NK-92 treated with Interleukin-12 subunit alpha and Interleukin-12 subunit beta, amount 100 ng/mL, for 24 hours (cell line): ENCODE results near the gene OPRD1.
"Not testable (repeated sequence)": the region's sequence is repeated elsewhere in the genome, so short reads cannot be mapped to it uniquely, and the experiment has no call there.

ENCODE experiments used
- DNase-seq: peaks from one replicate; lab custom pipeline; 2025; lab: John Stamatoyannopoulos, UW

Gene OPRD1

GRCh38 chr1:28845786-28846543 is 34.0 kb downstream of the OPRD1 start:
- DNase-seq: no peak

GRCh38 chr1:28847207-28847606 is 35.2 kb downstream of the OPRD1 start:
- not testable (repeated sequence) for DNase-seq

DNA sequence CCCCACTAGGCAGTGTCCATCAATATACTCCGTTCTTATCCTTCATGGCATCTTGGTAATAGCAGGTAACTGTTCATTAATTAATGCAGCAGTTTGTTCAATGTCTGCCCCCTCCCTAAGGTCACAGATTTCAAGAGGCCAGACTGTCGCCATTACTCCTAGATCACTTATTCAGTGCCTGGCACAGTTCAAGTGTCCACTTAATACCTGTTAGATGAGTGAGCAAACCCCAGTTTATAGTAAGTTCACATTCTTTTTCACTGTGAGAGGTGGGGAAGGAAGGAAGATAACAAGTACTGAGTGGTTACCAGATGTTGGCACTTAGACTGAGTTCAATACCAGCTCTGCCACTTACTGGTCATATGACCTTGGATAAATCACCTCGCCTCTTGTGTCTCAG is 36.4 kb downstream of the OPRD1 start:
- no peak for DNase-seq

GRCh38 chr1:28853093-28853742 is 41.2 kb downstream of the OPRD1 start:
- DNase-seq: no peak

GRCh38 chr1:28854406-28854805 is 42.4 kb downstream of the OPRD1 start:
- not testable (repeated sequence) for DNase-seq

DNA sequence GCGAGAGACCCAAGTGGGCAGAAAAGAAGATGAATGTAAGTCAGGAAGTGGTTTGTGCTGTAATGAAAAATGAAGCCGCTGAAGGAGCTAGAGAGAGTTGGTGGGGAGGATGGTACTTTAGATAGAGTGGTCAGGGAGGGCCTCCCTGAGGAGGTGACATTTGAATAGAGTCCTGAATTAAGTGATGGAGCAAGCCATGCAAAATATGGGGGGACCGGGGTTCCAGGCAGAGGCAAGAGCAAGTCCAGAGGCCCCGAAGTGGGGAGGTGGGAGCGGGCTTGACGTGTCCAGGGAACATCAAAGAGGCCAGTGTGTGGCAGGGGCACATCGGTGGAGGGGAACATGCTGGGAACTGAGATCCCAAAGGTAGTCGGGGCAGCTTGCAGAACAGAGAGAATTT is 43.1 kb downstream of the OPRD1 start:
- DNase-seq: no peak

- DNase-seq: no peak
Observed at GRCh38 chr1:28855469-28855951, 43.5 kb downstream of the OPRD1 start.

DNA sequence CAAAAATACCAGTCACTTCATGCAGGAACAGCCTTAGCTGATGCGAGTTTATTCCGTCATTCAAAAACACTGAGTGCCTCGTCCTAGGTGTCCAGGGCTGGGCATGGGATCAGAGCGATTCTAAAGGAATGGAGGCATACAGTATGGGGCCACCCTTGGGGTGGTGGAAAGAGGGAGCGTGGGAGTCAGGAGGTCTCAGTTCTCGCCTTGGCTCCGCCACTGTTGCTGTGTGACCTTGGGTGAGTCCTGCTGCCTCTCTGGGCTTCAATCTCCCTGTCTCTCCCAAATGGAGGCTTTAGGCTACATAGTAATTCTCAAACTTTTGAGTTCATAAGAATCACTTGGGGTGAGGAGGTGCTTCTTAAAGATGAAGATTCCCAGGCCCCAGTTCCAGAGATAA is 44.0 kb downstream of the OPRD1 start:
- DNase-seq: no peak

- no peak for DNase-seq
Observed at GRCh38 chr1:28860332-28861073, 48.5 kb downstream of the OPRD1 start.

GRCh38 chr1:28862571-28863403 is 50.8 kb downstream of the OPRD1 start:
- DNase-seq: no peak

GRCh38 chr1:28864695-28865094 is 52.7 kb downstream of the OPRD1 start:
- DNase-seq: no peak

GRCh38 chr1:28865997-28866650 is 54.2 kb downstream of the OPRD1 start:
- DNase-seq: no peak

DNA sequence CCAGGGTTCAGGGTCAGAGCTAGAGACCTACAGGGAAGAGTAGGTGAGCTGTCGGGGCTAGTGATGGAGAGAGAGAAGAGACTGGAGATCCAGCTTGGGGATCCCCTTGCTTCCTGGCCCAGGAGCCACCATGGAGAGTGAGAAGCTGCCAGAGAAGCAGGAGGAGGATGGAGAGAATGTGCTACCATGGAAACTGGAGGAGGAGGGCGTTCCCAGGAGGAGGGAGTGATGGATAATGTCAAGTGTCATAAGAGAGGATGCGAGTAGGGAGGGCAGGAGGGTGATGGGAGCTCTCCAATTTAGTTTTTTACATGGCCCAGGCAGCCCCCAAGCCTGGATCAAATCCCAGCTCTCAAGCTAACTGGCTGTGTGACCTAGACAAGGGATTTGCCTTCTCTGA is 55.9 kb downstream of the OPRD1 start:
- DNase-seq: no peak

DNA sequence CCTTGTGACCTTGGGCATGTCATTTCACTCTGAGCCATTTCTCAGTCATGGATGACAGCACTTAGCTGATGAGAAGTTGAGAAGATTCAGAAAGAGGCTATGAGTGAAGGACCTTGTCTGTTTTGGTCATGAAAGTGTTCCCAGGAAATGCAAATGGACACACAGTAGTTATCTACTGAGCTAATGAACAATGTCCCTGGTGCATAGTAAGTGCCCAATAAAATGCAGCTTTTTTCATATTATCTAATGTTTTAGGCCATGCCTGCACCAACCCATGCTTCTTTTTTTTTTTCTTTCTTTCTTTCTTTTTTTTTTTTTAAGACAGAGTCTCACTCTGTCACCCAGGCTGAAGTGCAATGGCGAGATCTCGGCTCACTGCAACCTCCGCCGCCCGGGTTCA is 58.0 kb downstream of the OPRD1 start:
- no peak for DNase-seq

- DNase-seq: no peak
Observed at GRCh38 chr1:28871631-28872401, 59.8 kb downstream of the OPRD1 start.

- DNase-seq: not testable (repeated sequence)
Observed at GRCh38 chr1:28875134-28875533, 63.2 kb downstream of the OPRD1 start.

GRCh38 chr1:28877132-28877781 is 65.3 kb downstream of the OPRD1 start:
- DNase-seq: peak; percentile 49

DNA sequence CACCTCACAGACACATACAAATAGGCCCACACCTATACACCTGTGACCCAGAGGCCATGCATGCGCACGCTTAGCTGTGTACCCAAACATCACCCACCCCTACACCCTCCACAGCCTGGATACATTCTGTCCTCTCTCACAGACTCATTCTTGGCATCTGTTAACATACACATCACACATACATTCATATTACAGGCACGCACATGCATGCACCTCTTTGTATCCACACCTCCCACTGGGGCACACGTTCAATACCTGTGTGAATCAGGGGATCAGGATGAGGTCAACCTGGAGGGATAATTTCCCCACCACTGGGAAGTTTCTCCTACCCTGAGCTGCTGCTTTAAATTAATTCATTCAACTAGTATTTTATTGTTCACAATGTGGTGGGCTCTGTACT is 66.8 kb downstream of the OPRD1 start:
- no peak for DNase-seq

GRCh38 chr1:28882009-28882628 is 70.1 kb downstream of the OPRD1 start:
- peak; percentile 67 for DNase-seq

- no peak for DNase-seq
Observed at GRCh38 chr1:28883242-28883616, 71.3 kb downstream of the OPRD1 start.
